ENCODE data around the gene NFE2L2. TPM values are rescaled to one million over a fixed set of nuclear protein-coding genes. Genes with fewer than 3 reads are reported as not detected.

The NFE2L2 gene
- polyA plus RNA-seq, 1 of the 3 experiments (the other 2 are of a cell fraction), result 40.9 TPM

- no peaks in the 10 kb centered on the region for H3K9me2 ChIP-seq
- POLR2A ChIA-PET, result no interaction called here
- peaks cover 9 to 13% of the 10 kb centered on the region in 2 experiments; a peak in 3 of 4 replicates for H3K4me1 ChIP-seq (ENCODE audit: control insufficient read depth in 1 of 2, insufficient read depth in 2 of 2, low read depth in 1 of 2, low read length in 1 of 2)
- no peak overlapping the region for H3K4me2 ChIP-seq
- CTCF ChIA-PET, result interaction anchor here (1.4 to 12.3 kb wide), 2 partner anchors 14 to 105 kb away, joined by 5 to 121 read pairs; no protein-coding TSS in a partner anchor
- no peaks in the 10 kb centered on the region for H3K36me3 ChIP-seq (replicated peaks in 1 of 2; ENCODE audit: control insufficient read depth in 1 of 2, insufficient read depth in 2 of 2, low read length in 1 of 2)
- H3K27ac ChIP-seq (ENCODE audit: low read depth in 2 of 2, low read length in 1 of 2), result no peak overlapping the region
- H3K9me3 ChIP-seq, result no peaks in the 10 kb centered on the region
- H3K79me2 ChIP-seq (ENCODE audit: insufficient read depth), result no peaks in the 10 kb centered on the region
- no peak overlapping the region for H3K4me3 ChIP-seq (ENCODE audit: low read depth in 2 of 2, low read length in 1 of 2)
- H3K9ac ChIP-seq, result no peak overlapping the region
- no peak for DNase-seq
- H3F3A ChIP-seq (replicated peaks; ENCODE audit: insufficient read depth), result peaks cover 10% of the 10 kb centered on the region
- TF ChIP-seq USF2 (IDR thresholded peaks at IDR 0.05; ENCODE audit: borderline replicate concordance, low read depth, low read length), result no peak
- TF ChIP-seq RXRA (IDR thresholded peaks at IDR 0.05; ENCODE audit: borderline replicate concordance, low read depth), result no peak
- no peak for TF ChIP-seq EZH2phosphoT487 (IDR thresholded peaks at IDR 0.05; ENCODE audit: borderline replicate concordance, low read depth)
- no peak for TF ChIP-seq CHD2 (IDR thresholded peaks at IDR 0.05; ENCODE audit: low read length, partially characterized antibody)
- TF ChIP-seq FOXJ3 (CRISPR knock-in tag; IDR thresholded peaks at IDR 0.05), result no peak
- TF ChIP-seq REST (IDR thresholded peaks at IDR 0.05; ENCODE audit: low read depth, low read length), result no peak
- TF ChIP-seq TAF1 (IDR thresholded peaks at IDR 0.05; ENCODE audit: borderline replicate concordance, low read depth, low read length), result no peak
- TF ChIP-seq RAD21 (IDR thresholded peaks at IDR 0.05; ENCODE audit: low read length), result no peak
- TF ChIP-seq POLR2AphosphoS5 (IDR thresholded peaks at IDR 0.05; ENCODE audit: low read depth, low read length), result no peak
- no peak for TF ChIP-seq JUND (IDR thresholded peaks at IDR 0.05)
- no peak for TF ChIP-seq ELF1 (IDR thresholded peaks at IDR 0.05)
- no peak for TF ChIP-seq YY1 (IDR thresholded peaks at IDR 0.05; ENCODE audit: low read depth)
- no peak for TF ChIP-seq GATA2 (CRISPR knock-in tag; IDR thresholded peaks at IDR 0.05)
- no peak for TF ChIP-seq FOSL2 (IDR thresholded peaks at IDR 0.05; ENCODE audit: borderline replicate concordance, low read depth)
- TF ChIP-seq MAX (IDR thresholded peaks at IDR 0.05; ENCODE audit: low read depth), result no peak
- no peak for TF ChIP-seq GABPA (IDR thresholded peaks at IDR 0.05; ENCODE audit: low read depth)
- TF ChIP-seq FOXM1 (IDR thresholded peaks at IDR 0.05; ENCODE audit: low read depth), result no peak
- TF ChIP-seq TEAD4 (IDR thresholded peaks at IDR 0.05; ENCODE audit: borderline replicate concordance, insufficient read depth), result no peak
- no peak overlapping the region for H2AFZ ChIP-seq (ENCODE audit: low read depth)
- 93% methylated on average over 7 of the region's 7 CpGs for WGBS (ENCODE audit: low lambda C conversion rate)
- H3K27me3 ChIP-seq (ENCODE audit: insufficient read depth), result no peaks in the 10 kb centered on the region
- H4K20me1 ChIP-seq (ENCODE audit: insufficient read depth), result no peaks in the 10 kb centered on the region
Observed at GRCh38 chr2:177268901-177269300, 4.4 kb upstream of the NFE2L2 start.
